NK-92 (cell line): ENCODE data around the gene MTHFD2.
"Not testable (repeated sequence)": the region's sequence is repeated elsewhere in the genome, so short reads cannot be mapped to it uniquely, and the experiment has no call there.

Source experiments
- DNase-seq: peaks from one replicate; lab custom pipeline; 2025; ENCODE audit not compliant: unreplicated experiment; lab: John Stamatoyannopoulos, UW

Gene MTHFD2

GRCh38 chr2:74197049-74197448 is 1.4 kb upstream of the MTHFD2 start:
- no peak for DNase-seq

DNA sequence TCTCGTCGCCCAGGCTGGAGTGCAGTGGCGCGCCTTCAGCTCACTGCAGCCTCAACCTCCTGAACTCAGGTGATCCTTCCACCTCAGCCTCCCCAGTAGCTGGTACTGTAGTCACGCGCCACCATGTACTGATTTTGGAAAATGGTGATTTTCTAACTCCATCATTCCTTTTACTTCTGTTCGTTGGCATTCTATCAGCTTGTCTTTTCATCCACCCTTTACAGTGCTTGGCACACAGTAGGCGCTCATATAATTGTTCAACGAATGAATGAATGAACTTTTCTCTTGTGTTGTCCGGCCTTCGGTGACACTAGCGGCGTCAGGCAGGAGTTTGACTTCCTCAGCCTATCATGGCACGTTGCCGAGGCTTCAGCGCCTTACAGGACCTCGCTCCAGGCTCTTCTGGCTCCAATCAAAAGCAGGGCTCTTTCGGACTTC is 373 bp upstream of the MTHFD2 start:
- DNase-seq, result no peak

DNA sequence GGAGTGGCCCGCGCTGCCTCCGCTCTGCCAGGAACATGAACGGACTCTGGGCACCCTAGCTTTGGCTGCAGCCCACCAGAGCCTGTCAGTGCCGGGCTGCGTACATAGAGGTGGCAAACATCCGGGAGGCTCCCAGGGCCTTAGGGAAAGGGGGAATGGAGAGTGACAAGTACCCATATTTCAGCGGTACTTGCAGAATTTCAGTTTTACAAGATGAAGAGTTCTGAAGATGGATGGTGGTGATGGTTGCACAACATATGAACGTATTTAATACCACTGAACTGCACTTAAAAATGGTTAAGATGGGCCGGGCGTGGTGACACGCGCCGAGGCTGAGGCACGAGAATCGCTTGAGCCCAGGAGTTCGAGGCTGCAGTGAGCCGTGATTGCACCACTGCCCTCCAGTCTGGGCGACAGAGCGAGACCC is 873 bp downstream of the MTHFD2 start:
- DNase-seq, result no peak

DNA sequence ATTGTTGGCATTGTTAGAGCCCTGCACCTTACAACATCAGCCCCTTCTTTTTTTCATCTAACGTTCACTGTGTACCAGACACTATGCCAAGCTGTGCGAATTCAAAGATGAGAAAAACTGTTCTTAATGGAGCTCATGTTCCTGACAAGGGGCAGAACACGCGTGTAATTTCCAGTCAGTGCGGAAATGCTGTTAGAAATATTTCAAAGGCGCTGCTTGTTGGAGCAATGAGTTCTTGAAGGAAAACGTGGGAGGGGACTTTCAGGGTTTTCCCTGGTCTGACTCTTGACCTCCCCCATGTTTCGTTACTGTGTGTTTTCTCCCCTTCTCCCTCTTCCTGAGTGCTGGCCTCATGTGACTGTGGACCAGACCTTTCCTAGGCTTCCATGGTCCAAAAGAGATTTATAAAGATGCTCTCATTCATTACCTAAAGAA is 1.5 kb downstream of the MTHFD2 start:
- DNase-seq, result no peak

DNA sequence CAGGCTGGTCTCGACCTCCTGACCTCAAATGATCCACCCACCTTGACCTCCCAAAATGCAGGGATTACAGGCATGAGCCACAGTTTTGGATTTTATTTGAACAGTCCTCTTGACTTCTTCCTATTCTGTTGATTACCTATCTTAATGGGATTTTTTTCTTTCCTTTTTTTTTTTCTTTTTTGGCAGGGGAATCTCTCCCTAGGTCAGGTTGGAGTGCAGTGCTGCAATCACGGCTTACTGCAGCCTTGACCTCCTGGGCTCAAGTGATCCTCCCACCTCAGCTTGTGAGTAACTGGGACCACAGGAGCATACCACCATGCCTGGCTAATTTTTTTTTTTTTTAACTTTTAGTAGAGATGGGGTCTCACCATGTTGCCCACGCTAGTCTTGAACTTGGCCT is 2.8 kb downstream of the MTHFD2 start:
- no peak for DNase-seq

GRCh38 chr2:74201596-74201995 is 3.2 kb downstream of the MTHFD2 start:
- DNase-seq, result no peak

- no peak for DNase-seq
Observed at GRCh38 chr2:74204436-74204835, 6.0 kb downstream of the MTHFD2 start.

DNA sequence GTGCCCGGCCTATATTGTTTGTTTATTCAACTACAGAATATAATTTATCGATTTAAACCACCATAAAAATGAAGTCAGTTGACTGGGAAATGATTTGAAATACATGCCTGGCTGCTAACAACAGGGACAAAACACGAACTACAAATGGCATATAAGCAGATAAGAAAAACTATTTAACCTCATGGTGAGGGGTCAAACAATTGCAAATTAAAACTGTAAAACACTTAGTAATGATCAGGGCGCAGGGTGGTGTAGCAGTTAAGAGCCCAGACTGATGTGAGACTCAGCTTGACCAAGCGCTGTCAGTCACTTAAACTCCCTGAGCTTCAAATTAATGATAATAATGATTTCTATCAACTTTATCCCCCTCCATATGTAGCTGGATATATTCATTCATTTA is 6.7 kb downstream of the MTHFD2 start:
- no peak for DNase-seq

DNA sequence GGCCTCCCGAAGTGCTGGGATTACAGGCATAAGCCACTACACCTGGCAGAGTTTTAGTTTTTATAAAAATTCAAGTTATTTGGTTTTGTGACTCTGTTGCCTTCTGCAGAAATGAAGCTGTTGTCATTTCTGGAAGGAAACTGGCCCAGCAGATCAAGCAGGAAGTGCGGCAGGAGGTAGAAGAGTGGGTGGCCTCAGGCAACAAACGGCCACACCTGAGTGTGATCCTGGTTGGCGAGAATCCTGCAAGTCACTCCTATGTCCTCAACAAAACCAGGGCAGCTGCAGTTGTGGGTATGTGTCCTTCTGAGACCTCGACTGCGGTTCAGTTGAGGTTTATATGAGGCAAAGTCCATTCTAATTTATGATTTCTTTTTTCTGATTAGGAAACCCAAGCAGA is 7.2 kb downstream of the MTHFD2 start:
- no peak for DNase-seq

GRCh38 chr2:74206180-74206688 is 7.8 kb downstream of the MTHFD2 start:
- no peak for DNase-seq

DNA sequence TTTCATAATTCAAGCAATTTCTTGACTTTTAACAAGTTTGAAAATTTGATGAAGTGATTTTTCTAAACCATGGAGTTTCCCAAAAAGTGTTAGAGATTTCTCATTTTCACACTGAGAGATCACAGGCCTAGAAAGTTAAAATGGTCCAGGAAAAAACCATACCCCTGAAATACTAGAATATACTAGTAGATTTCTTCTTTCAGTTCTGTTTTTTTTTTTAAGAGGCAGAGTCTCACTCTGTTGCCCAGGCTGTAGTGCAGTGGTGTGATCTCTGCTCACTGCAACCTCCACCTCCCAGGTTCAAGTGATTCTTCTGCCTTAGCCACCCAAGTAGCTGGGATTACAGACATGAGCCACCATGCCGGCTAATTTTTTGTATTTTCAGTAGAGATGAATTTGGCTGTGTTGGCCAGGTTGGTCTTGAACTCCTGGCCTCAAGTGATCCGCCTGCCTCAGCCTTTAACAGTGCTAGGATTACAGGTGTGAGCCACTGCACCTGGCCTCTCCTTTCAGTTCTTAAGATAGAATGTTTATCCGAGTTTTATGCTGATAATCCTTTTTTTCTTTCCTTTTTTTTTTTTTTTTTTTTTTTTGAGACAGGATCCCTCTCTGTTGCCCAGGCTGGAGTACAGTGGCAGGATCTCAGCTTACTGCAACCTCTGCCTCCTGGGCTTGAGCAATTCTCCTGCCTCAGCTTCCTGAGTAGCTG is 14.4 kb downstream of the MTHFD2 start:
- no peak for DNase-seq

- DNase-seq, result not testable (repeated sequence)
Observed at GRCh38 chr2:74215771-74216170, 17.4 kb downstream of the MTHFD2 start.

GRCh38 chr2:74216642-74217041 is 18.2 kb downstream of the MTHFD2 start:
- DNase-seq, result no peak

DNA sequence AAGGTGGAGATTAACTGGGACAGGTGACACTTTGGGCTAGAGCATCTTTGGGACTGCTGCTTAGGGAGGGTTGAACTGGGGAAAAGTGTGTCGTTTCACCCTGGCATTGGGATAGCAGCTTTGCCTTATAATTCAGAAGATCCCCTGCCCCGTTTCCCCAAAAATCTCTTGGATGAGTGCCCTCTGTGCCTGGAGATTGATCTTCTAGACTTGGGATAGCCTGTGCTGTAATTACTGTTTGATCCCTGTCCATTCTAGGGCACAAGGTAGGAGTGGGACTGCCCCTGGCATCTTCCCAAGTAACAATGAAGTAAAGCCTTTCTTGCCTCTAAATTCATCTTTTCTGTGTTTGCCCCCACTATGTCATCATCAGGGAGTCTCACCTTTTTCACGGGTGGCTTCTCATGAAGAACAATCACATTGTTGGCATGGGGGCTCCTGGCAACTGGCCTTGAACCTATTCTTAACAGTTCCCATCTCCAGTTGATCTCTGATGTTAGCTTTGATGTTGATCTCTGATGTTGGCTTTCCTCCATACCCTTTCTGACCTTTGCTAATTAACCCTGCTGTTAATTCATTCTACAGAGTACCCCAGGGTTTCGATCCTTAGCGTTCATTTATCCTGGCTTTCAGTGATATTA is 21.6 kb downstream of the MTHFD2 start:
- no peak for DNase-seq

GRCh38 chr2:74221091-74221490 is 22.7 kb downstream of the MTHFD2 start:
- no peak for DNase-seq

DNA sequence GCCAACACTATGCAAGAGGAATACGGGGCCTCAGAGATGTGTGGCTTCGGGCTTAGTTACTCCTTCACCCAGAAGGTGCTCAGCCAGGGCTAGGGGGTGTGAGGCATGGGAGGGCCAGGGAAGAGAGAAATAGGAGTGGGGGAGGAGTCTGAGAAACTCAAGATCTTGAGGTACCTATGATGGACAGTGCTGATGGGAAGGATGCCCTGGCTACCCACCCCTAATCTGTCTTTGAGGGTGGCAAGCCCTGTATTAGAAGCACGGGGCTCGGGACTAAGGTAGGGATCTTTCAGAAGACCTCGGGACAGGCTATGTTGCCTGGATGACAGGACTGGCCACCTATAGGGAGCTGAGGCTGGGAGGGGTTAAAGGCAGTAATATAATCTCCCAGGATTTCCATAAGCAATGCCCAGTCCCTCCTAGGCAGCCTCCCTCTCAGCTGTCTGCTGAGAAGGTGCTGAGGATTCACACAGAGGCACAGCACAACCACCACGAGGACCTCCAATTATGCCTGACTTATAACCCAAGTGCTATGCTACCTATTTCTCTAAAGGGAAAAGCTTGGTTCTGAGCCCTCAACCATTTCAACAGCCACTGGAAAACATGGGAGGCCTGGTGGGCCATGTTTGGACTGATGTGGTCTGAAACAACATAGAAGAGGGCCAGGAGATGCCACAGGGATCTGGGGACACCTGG is 23.3 kb downstream of the MTHFD2 start:
- DNase-seq, result no peak

DNA sequence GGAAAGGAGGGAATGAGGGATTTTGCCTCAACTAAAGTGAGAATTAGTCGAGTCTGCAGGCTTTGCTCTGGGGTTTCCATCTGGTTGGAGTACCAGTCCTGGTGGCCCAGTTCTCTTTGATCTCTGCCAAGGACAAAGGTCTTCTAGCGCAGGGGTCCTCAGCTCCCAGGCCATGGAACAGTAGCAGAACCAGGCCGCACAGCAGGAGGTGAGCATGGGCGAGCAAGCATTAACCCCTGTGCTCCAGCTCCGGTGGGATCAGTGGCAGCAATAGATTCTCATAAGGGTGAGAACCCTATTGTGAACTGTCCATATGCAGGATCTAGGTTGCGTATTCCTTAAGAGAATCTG is 23.9 kb downstream of the MTHFD2 start:
- no peak for DNase-seq

DNA sequence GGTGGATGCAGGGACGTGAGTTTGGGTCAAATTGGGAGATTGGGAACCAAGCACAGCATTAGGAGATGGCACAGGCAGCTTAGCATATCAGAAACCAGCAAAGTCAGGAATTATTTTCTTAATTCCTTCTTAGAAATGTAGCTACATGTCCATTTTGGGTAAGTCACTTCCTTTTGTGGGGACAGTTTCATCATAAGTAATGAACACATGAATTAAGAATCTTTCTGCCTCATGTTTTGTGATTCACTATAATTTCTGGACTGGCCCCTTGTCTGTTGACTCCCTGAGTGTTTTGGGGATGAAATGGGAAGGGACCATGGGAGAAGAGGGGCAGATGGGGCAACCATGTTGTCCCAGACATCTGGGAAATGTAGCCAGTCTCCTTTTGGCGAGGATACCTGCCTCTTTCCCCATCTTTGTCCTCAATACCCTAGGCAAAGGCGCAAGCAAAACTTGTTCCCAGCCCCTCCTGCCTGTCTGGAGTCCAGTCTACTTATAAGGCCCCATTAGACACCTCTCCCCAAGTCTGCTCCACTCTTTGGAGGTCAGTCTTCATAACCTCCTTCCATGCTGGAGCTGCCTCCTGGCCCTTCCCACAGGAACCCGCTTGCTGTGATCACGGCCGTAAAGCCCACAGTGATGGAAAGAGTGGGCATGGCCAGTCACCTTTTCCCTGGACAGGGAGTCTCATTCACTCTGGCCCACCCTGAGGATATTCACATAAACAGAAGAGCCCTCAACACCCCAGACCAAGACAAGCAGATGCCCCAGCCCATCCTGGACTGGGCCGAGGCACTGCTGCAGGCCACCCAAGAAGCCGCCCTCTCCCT is 25.7 kb downstream of the MTHFD2 start:
- DNase-seq, result no peak

DNA sequence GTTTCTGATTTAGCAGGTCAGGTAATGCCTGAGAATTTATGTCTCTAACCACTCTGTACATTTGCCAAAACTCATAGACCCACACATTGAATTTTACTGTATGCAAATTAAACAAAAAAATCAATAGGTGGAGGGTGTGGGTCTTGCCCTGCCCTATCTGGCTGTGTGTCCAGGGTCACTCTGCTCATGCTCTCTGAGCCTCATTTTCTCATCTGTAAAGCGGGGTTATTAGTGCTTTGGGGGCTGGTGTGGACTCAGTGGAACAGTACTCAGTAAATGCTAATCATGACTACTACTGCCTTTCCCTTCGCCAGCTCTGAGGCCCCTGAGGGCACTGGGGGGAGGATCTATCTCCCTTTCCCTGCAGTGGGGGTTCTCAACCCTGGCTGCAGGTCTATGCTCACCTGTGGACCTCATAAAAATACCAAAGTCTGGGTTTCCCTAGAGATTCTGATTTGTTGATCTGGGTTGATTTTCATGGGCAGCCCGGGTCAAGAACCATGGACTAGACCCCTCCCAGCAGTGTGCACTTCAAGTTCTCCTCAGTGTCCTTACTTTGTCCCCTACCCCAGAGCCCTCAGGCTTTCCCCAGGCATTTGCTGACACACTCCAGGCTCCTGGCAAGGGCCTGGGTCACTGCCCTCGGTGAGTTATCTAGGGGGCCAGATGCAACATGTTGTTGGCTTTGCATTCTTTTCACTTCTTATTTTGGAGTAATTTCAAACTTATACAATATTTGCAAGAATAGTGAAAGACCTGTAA is 27.5 kb downstream of the MTHFD2 start:
- no peak for DNase-seq

DNA sequence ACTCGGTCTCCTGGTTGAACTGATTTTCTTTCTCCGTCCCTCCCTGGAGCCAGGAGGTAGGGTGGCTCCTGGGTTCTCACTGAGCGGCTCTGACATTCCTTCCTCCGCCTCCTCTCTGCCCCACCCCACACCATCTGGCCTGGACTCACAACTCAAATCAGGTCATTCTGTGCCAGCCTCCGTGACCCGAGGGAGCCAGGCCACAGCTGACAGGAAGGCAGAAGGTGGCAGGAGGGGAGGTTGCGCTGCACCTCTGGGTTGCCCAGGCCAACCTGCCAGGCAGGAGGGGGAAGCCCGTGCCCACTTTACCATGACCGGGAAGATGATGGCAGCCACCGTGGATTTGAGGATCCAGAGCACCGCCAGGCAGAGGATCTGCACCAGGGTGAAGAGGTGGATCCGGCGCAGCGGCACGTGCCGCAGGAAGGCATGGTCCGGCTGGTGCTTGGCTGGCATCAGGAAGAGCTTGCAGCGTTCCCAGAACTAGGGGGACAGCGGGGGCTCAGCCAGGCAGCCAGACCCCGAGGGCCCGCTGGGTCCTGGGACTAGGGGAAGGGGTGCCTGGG is 28.3 kb downstream of the MTHFD2 start:
- no peak for DNase-seq
